Measurements from ENCODE around the gene SEZ6. TPM values are rescaled to one million over a fixed set of nuclear protein-coding genes. Genes with fewer than 3 reads are reported as not detected.

Gene SEZ6, protein sequence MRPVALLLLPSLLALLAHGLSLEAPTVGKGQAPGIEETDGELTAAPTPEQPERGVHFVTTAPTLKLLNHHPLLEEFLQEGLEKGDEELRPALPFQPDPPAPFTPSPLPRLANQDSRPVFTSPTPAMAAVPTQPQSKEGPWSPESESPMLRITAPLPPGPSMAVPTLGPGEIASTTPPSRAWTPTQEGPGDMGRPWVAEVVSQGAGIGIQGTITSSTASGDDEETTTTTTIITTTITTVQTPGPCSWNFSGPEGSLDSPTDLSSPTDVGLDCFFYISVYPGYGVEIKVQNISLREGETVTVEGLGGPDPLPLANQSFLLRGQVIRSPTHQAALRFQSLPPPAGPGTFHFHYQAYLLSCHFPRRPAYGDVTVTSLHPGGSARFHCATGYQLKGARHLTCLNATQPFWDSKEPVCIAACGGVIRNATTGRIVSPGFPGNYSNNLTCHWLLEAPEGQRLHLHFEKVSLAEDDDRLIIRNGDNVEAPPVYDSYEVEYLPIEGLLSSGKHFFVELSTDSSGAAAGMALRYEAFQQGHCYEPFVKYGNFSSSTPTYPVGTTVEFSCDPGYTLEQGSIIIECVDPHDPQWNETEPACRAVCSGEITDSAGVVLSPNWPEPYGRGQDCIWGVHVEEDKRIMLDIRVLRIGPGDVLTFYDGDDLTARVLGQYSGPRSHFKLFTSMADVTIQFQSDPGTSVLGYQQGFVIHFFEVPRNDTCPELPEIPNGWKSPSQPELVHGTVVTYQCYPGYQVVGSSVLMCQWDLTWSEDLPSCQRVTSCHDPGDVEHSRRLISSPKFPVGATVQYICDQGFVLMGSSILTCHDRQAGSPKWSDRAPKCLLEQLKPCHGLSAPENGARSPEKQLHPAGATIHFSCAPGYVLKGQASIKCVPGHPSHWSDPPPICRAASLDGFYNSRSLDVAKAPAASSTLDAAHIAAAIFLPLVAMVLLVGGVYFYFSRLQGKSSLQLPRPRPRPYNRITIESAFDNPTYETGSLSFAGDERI
- total RNA-seq: not detected

DNA sequence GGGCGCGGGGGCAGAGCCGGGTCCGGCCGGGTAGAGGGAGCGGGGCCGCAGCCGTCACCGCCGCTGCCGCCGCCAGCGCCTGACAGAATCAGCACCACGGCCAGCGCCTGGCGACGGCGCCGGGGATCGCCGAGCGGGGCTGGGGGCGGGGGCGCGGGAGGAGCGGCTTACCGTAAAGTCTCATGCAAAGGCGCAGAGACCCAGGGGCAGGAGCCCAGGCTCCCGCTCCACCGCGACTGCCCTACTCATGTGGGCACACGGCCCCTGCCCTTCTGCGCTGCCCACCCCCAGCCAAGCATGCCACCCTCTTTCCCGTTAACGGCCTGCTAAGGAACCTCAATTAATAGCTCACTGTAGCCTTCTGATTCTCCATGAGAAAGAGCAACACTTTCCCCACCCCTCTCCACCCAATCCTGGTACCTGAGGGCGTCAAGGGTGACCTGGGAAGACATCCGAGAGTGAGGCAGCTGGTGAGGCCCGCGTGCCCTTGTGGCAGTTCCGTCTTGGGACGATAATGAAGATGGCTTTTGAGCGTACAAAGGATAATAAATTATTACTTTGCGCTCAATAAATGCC is at the start of gene SEZ6:
Gene SEZ6 (minus strand): TSS at position 98 of the 576 bp plus-strand sequence. CDS start 164 bp downstream, outside the sequence.
- no peak within 1 kb of the TSS for H3K4me3 Mint-ChIP-seq

DNA sequence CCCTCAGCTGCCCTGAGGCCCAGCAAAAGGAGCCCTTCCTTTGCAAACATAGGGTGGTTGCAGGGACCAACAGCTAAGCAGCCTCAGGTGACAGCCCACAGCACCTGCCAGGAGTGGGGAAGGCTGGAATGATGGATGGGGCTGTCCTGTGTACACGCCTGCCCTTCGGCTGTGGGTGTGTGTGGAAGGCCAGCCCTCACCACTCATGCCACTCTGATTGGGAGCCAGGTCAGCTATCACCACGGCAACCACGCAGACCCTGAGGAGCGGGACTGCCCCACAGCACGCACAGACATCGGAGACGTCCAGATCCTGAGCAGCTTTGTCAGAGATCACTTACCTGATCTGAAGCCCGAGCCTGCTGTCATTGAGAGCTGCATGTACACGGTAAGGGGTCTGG is 49.0 kb upstream of the SEZ6 start:
- H3K27ac Mint-ChIP-seq: no peak overlapping the region

More for the DNA sequence above, at the start of gene SEZ6:
- POLR2A ChIA-PET: no interaction called here
- peaks cover 3% of the 10 kb centered on the region for H3K4me1 Mint-ChIP-seq
- peaks cover 65% of the 10 kb centered on the region for H3K27me3 Mint-ChIP-seq
- no peaks in the 10 kb centered on the region for H3K9me3 Mint-ChIP-seq
- H3K36me3 Mint-ChIP-seq: no peaks in the 10 kb centered on the region
- ATAC-seq (ENCODE audit: low read depth): peak; percentile 73
- H3K27ac Mint-ChIP-seq: no peak within 1 kb of the TSS
- DNase-seq: peak; percentile 85

DNA sequence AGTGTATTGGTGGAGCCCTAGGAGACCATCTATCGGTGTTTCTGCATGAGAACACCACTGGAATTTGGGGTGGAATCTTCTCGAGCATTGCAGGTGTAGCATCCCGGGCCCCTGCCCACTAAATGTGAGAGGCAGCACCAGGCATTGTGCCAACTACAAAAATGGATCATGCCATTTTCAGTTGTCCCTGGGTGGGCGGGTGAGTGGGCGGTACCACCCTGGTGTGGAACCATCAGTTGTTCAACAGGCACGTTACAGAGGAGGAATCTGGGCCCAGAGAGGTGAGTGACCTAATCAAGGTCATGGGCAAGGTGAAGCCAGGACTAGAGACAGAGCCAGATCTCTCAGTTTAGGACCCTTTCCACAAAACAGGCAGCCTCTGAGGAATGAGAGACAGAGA is 45.9 kb upstream of the SEZ6 start:
- no peak overlapping the region for H3K27ac Mint-ChIP-seq
- H3K4me1 Mint-ChIP-seq: no peaks in the 10 kb centered on the region
- no peak overlapping the region for H3K4me3 Mint-ChIP-seq
- ATAC-seq (ENCODE audit: low read depth) (no peak), DNase-seq (no peak)
- H3K36me3 Mint-ChIP-seq: no peaks in the 10 kb centered on the region
- POLR2A ChIA-PET: no interaction called here
- no peaks in the 10 kb centered on the region for H3K9me3 Mint-ChIP-seq
- peaks cover 12% of the 10 kb centered on the region for H3K27me3 Mint-ChIP-seq

More for the DNA sequence above, 49.0 kb upstream of the SEZ6 start:
- Mint-ChIP-seq H3K9me3 (no peaks in the 10 kb centered on the region), H3K4me1 (no peaks in the 10 kb centered on the region), H3K4me3 (no peak overlapping the region), H3K36me3 (no peaks in the 10 kb centered on the region), H3K27me3 (no peaks in the 10 kb centered on the region)
- no peak for ATAC-seq (ENCODE audit: low read depth)
- POLR2A ChIA-PET: no interaction called here
- no peak for DNase-seq

DNA sequence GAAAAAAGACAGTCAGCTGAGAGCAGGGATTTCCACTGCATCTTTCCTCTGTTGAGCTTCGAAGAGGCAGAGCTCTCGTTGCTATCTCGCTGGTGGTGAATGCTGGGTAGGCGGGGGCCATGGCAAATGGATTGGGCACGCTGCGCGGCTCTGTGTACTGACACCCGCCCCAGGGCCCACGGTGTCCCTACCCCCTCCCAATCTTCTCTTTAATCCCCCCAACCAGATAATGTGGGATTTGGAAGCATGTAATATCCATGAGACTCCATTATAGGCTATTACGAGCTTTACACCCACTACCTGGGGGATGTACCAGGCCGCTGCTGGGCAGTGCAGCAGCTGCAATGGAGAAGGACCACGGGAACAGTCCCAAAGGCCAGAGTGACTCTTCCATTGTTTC is 45.4 kb upstream of the SEZ6 start:
- H3K4me3 Mint-ChIP-seq: no peak overlapping the region
- POLR2A ChIA-PET: no interaction called here
- no peak for ATAC-seq (ENCODE audit: low read depth)

DNA sequence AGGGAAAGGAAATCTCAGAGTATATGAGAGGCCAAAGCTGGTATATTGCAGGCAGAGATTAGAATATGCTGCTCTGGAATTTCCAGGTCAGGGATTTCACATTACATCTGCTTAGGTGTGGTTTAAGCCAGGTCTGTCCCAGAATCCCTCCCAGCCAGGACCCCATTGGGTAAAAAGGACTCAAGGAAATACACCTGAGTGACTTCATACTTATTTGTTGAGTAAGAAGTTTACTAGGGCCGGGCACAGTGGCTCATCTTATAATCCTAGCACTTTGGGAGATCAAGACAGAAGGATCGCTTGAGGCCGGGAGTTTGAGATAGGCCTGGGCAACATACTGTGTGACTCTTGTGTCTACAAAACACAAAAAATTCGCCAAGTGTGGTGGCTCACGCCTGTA is 44.3 kb upstream of the SEZ6 start:
- ATAC-seq (ENCODE audit: low read depth) (no peak), DNase-seq (no peak)
- Mint-ChIP-seq H3K4me1 (no peaks in the 10 kb centered on the region), H3K9me3 (no peaks in the 10 kb centered on the region), H3K27me3 (peaks cover 16% of the 10 kb centered on the region), H3K36me3 (no peaks in the 10 kb centered on the region), H3K27ac (no peak overlapping the region), H3K4me3 (no peak overlapping the region)
- POLR2A ChIA-PET: no interaction called here

More for the DNA sequence above, 45.4 kb upstream of the SEZ6 start:
- Mint-ChIP-seq H3K9me3 (no peaks in the 10 kb centered on the region), H3K36me3 (no peaks in the 10 kb centered on the region), H3K27ac (no peak overlapping the region), H3K4me1 (no peaks in the 10 kb centered on the region), H3K27me3 (peaks cover 15% of the 10 kb centered on the region)
- DNase-seq: no peak

DNA sequence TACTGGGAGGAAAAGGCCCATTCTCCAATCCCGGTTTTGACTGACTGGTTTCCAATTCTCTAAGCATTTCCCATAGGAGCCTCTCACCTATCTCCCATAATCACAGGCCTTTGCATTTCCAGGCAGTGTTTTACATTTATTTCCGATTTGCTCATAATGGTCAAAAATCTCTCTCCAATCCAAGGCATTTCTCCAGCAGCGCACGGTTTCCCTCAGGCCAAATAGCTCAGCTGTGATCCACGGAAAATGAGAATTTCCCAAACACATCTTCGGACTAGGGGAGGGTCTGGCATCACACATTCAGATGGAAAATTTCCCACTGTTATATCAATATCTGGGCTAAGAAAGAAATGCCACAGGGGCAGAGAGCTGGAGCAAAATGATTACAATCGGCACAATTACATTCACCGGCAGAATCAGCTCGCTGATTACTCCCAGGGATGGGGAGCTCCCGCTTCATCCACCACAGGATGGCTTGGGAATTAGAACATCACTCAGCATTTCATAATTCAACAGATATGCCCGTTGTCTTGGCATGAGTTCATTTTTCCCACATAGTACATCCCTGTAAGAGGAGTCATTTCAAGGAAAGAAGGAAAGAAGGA is 43.8 kb upstream of the SEZ6 start:
- Mint-ChIP-seq H3K4me3 (no peak overlapping the region), H3K9me3 (no peaks in the 10 kb centered on the region), H3K36me3 (no peaks in the 10 kb centered on the region), H3K4me1 (no peaks in the 10 kb centered on the region), H3K27ac (no peak overlapping the region), H3K27me3 (peaks cover 16% of the 10 kb centered on the region)
- ATAC-seq (ENCODE audit: low read depth) (no peak), DNase-seq (no peak)
- POLR2A ChIA-PET: no interaction called here

DNA sequence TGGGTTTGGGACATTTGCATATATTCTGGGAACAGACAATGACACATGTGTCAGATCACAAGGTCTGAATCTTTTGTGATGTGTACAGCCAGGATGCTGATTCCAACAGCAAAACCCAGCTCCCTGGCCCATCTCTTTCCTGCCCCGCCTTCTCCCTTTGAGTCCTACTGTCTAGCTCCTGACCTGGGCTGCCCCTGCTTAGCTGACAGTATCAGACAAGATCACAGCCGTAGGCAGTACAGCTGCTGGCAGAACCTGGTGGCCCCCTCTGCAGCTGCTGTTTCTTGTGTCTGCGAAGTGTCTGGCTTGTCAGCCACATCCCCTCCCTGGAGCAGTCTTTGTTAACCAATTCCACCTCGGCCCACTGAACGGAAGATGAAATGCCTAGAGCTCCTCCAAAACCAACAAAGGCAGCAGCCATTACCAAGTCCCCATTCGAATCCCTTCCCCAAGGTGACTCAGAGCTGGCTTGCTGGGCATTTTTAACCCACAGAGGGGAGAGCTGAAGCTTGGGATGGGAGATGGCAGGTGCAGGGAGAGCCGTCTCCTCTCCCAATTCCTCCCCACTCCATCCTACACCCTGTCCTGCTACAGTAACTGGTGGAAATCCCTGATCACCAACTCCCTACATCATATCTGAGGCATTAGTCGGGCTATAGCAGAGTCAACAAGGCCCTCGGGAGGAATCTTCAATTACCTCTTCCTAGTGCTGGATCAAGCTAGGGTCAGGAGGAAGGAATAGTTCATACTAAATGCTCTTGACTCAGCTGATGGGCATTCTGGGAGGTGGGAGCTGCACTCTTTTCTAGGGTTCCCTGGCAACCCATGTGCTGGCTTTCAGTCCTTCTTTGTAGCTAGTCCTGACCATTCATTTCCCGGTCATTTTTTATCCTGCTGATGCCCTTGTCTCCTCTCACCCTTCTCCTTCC is 42.9 kb upstream of the SEZ6 start:
- Mint-ChIP-seq H3K27ac (no peak overlapping the region), H3K27me3 (peaks cover 16% of the 10 kb centered on the region), H3K4me1 (no peaks in the 10 kb centered on the region), H3K4me3 (no peak overlapping the region), H3K36me3 (no peaks in the 10 kb centered on the region), H3K9me3 (no peaks in the 10 kb centered on the region)
- DNase-seq (no peak), ATAC-seq (ENCODE audit: low read depth) (no peak)
- POLR2A ChIA-PET: no interaction called here

DNA sequence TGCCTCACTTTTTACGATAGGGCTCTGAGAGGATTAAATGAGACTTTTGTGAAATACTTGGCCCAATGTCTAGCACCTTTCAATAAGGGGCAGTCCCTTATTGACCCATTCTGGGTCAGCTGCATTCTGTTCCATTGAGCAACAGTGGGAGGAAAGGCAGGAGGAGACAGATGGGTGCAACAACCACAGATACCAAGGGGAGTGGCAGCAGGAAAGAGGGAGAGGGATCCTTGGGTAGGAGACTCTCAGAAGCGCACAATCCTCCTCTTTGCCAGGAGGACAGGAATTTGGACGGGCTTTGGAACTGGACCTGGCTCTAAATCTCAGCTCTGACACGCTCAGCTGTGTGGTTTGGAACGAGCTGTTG is 40.6 kb upstream of the SEZ6 start:
- Mint-ChIP-seq H3K36me3 (no peaks in the 10 kb centered on the region), H3K9me3 (no peaks in the 10 kb centered on the region), H3K27me3 (peaks cover 16% of the 10 kb centered on the region), H3K27ac (no peak overlapping the region), H3K4me1 (peaks cover 11% of the 10 kb centered on the region), H3K4me3 (no peak overlapping the region)
- no peak for DNase-seq
- POLR2A ChIA-PET: no interaction called here
- ATAC-seq (ENCODE audit: low read depth): no peak

DNA sequence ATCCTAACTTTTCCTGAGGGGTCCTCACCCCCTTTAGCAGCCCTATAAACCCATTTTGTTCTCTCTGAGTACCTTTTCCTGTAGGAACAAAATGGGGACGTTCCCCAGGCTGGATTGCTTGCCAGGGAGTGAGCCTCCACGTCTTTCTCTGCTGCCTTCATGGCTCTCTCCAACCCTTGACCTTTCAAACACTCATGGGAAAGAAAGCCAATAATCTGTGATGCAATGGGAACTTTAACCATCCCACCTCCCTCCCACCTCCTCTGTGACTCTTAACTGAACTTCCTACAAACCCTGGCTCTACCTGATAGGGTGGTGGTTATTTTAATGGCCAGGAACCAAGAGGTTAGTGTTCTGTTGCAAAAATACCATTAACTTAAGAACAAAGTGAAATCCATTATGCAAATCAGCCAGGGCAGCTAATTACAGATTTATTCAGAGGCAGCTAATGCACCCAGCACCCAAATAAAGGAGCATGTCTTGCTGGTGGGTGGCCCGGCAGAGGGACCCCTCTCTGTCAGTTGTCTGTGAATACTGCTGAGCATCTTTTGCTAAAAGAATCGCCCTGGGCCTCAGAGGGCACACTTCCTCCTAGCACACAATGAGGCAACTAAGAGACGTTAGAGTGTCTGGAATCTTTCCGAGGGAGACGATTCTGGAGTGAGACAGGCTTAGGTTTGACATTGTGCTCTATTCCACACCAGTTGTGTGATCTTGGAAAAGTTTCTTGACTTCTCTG is 40.1 kb upstream of the SEZ6 start:
- ATAC-seq (ENCODE audit: low read depth): no peak

DNA sequence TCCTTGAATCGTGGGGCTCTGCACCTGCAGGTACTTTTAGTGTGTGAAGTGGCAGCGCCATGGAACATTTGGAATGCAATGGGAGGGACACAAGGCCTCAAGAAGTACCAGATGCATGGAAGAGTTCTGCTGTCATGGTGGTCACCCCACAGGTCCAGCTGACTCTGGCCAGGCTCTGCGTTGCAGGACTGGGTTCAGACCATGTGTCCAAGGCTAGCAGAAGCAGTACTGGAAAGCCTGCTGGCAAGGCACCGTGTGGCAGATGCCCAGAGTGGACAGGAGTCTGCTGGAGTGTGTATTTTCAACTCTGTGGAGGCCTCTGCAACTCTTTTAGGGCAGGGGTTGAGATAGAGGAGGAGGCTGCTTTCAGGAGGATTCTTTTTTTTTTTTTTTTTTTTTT is 39.2 kb upstream of the SEZ6 start:
- peaks cover 11% of the 10 kb centered on the region for H3K4me1 Mint-ChIP-seq
- POLR2A ChIA-PET: no interaction called here
- DNase-seq (no peak), ATAC-seq (ENCODE audit: low read depth) (no peak)
- H3K27me3 Mint-ChIP-seq: peaks cover 18% of the 10 kb centered on the region
- no peak overlapping the region for H3K27ac Mint-ChIP-seq
- no peaks in the 10 kb centered on the region for H3K36me3 Mint-ChIP-seq
- H3K9me3 Mint-ChIP-seq: no peaks in the 10 kb centered on the region
- H3K4me3 Mint-ChIP-seq: no peak overlapping the region

More for the DNA sequence above, 40.1 kb upstream of the SEZ6 start:
- no peak for DNase-seq
- Mint-ChIP-seq H3K4me3 (no peak overlapping the region), H3K36me3 (no peaks in the 10 kb centered on the region), H3K27me3 (peaks cover 16% of the 10 kb centered on the region), H3K9me3 (no peaks in the 10 kb centered on the region), H3K4me1 (peaks cover 11% of the 10 kb centered on the region), H3K27ac (no peak overlapping the region)
- POLR2A ChIA-PET: no interaction called here

DNA sequence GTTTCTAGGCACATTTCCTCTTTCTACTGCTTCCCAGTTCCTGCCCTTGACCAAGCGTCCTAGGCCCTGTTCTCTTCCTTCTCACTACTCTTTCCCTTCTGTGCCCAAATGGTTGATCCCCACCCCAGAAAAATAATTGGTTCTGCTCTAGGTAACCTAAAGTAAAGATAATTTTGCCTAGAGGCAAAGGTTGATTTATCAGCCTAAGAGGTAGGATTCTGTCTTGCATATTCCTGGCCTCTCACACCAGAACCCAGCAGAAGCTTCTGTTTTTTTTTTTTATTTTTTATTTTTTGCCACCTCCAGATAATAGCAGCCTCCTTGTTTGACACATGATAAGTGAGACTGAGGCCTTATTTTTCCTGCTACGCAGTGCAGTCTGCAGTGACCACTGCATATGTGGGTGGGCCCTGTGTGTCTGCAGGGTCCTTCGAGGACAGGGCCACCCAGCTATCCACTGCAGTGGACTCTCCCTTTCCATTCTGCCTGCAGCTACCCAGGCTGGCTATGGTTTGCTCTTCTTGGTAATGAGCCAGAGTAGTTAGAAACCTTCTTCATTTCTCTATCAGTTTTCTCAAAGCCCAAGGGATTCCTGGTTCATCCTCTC is 37.8 kb upstream of the SEZ6 start:
- no peaks in the 10 kb centered on the region for H3K36me3 Mint-ChIP-seq
- no peak overlapping the region for H3K4me3 Mint-ChIP-seq
- no peak for DNase-seq
- POLR2A ChIA-PET: no interaction called here
- no peaks in the 10 kb centered on the region for H3K9me3 Mint-ChIP-seq
- H3K4me1 Mint-ChIP-seq: peaks cover 11% of the 10 kb centered on the region
- ATAC-seq (ENCODE audit: low read depth): no peak
- H3K27me3 Mint-ChIP-seq: peaks cover 13% of the 10 kb centered on the region
- no peak overlapping the region for H3K27ac Mint-ChIP-seq

Measured in activated naive CD8-positive, alpha-beta T cell treated with anti-CD3 and anti-CD28 coated beads, Interleukin-2, amount 10 ng/mL, durations not matched to agents 7 days and 5 days (primary cell).